HG02759 (cell line): ENCODE data around the gene ATG13.
"Not testable (repeated sequence)": the region's sequence is repeated elsewhere in the genome, so short reads cannot be mapped to it uniquely, and the experiment has no call there.

Experiments
- ATAC-seq: cut with Tn5 transposase; IDR thresholded peaks from one replicate; pipeline ENCODE4 v1.9.1; 2021; ENCODE audit warnings: mild to moderate bottlenecking, moderate library complexity; ENCODE audit not compliant: unreplicated experiment

The ATG13 gene

DNA sequence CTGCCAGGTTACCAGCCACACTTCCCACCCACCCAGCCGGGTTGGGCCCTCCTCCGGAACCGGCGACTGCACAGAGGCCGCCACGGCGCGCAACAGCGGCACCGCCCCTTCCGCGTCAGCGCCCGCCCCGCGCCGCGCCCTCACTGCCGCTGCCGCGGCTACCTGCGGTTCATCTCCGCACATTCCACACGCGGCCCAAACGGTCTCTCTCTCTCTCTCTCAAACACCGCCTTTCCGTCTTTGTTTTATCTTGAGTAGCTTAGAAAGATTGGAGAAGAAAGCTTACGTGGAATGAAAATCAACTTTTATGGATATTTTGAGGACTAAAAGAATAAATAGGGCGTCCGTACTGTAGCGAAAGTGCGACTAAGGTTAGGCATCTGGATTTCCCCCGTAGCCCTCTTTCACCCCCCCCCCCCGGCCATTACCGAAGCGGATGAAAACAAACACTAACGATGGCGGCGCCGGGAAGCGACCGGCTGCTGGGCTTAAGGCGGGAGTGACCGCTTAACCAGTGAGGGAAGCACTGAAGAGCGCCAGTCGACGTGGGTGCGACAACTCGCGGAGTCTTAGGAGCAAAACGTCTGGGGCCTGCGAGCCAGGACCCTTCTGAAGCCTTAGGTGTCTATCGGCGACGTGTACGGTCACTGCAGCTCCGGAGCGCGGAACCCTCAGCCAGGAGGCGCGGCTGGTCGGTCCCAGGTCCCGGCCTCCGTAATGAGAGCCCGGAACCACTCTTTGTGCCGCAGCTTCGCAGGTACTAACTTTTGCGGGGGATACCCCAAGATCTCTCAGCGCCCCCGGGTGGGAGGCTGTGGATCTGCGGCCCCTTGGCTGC is at the start of gene ATG13, which contains the start of gene HARBI1:
TSS of gene ATG13 (plus strand) at position 420 of the 838 bp plus-strand sequence. CDS start 26,739 bp downstream, outside the sequence.
TSS of gene HARBI1 (minus strand) at position 94 of the 838 bp plus-strand sequence. CDS start 990 bp downstream, outside the sequence.
- ATAC-seq, result peak; percentile 98

DNA sequence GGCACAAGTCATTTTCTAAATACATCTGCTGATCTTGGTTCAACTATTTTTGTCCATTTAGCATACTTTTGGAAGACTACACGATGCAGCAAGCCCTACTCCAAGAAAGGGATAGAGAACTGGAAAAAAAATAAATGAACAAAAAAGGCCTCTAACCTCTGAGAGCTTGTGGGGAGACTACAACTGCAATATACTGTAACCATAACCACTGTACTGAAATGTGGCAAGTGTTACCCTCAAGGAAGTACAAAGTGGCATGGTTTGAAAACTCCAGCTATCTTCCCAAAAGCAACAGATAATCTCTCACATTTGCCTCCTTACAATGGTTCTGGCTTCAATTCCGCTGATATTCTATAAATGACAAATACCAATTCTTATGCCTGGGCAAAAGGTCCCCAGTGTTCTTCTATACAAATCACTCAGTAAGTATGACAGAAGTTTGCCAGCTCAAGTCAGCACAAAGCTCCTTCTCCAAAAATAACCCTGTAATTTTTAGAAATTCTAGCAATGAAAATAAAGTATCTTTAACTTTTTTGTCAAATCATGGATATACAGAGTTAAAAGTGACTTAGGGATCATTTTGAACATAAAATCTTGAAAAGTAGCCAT is 46.5 kb upstream of the ATG13 start:
- no peak for ATAC-seq

DNA sequence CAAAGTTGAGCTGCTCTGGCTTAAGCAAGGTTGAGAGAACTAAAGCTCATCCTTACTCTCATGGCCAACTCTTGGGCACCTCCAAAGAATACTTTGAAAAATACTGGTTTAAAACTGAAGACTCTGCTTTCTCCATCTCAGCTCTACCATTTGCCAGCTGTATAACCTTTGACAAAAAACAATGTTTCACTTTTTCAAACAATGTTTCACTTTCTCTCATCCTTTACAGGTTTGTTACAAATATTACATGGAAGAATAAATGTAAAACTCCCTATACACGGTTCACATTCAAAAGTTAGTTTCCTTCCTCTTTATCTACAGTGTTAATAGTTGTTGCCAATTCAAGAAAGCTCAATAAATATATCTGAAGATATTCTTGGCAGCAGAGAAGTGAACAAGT is 42.7 kb upstream of the ATG13 start:
- no peak for ATAC-seq

DNA sequence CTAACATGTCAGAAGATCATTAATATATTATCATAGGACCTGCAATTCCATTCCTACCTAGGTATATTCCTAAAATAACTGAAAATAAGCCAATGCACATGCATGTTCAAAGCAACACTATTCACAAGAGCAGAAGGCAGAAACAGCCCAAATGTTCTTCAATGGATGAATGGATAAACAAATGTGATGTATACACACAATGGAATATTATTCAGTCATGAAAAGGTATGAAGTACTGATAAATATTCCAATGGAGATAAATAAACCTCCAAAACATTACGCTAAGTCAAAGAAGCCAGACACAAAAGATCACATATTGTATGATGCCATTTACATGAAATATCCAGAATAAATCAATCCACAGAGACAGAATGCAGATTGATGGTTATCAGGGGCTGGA is 40.3 kb upstream of the ATG13 start:
- no peak for ATAC-seq

DNA sequence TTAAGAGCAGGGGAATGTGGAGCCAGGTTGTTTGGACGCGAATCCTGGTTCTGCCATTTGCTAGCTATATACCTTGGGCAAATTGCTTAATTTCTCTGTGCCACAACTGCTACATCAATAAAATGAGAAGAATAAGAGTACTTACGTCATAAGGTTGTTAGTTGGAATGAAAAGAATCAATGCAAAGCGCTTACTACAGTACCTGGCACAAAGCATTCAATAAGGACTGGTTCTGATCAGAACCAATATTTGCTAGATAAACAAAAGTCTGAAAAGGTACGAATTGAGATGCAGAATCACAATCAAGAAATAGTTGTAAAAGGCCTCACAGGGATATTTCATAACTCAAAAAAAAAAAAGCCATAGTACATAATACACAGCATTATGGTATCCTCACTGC is 34.8 kb upstream of the ATG13 start:
- ATAC-seq, result no peak

DNA sequence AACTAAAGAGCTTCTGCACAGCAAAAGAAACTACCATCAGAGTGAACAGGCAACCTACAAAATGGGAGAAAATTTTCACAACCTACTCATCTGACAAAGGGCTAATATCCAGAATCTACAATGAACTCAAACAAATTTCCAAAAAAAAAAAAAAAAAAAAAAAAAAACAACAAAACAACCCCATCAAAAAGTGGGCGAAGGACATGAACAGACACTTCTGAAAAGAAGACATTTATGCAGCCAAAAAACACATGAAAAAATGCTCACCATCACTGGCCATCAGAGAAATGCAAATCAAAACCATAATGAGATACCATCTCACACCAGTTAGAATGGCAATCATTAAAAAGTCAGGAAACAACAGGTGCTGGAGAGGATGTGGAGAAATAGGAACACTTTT is 33.8 kb upstream of the ATG13 start:
- ATAC-seq, result not testable (repeated sequence)

DNA sequence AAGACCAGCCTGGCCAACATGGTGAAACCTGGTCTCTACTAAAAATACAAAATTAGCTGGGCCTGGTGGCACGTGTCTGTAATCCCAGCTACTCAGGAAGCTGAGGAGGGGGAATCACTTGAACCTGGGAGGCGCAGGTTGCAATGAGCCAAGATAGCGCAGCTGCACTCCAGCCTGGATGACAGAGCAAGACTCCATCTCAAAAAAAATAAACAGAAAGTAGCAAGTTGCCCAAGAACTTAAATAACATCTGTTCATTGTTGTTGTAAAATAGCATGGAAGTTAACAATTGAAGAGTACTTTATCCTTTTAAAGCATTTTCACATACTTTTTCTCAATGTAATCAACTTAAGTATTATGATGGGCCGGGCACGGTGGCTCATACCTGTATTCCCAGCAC is 29.2 kb upstream of the ATG13 start:
- ATAC-seq, result no peak

DNA sequence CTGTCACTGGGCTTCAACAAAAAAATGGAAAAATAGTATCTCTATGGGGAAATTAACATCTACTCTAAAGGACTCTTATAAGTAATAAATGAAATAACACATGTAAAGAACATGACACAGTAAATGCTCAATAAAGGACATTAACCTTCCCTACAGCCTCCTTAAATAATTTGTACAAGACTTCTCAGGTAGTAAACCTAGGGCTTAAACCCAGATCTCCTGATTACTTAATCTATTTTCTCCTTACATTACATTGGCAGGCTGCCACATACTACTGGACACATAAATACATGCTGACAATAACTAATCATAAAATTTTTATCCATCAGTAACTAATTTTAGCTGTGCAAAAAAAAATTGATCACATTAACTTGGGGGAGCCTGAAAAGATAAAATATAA is 28.4 kb upstream of the ATG13 start:
- ATAC-seq, result no peak

DNA sequence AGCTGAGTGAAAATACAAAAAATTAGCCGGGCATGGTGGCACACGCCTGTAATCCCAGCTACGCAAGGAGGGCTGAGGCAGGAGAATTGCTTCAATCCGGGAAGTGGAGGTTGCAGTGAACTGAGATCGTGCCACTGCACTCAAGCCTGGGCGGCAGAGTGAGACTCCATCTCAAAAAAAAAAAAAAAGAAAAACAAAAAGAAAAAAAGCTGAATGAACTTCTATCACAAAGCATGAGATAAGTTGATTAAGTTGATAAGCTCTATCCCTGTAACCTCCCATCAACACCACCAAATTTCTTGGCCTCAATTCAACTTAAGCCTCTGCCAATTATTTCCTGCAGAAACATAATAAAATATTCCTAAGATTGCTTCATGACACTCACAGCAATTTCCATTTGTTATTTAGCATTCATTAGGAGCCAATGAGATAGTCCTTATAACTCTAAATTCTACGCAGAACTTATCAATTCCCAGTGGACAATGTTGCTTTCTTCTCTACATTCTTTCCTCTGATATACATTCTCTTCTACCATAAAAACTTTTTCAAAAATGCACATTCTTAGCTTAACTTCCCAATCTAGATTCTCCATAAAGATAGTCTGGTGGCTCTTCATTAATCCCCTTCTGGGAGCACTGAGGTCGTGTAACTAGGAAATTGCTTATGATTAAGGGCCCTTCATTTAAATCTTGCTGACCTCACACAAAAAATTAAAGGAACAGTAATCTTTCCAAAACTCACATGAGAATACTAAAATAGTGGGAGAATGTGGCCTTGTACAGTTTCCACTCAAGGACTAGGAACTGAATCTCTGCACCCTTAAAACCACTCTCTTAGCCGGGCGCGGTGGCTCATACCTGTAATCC is 26.4 kb upstream of the ATG13 start:
- no peak for ATAC-seq

DNA sequence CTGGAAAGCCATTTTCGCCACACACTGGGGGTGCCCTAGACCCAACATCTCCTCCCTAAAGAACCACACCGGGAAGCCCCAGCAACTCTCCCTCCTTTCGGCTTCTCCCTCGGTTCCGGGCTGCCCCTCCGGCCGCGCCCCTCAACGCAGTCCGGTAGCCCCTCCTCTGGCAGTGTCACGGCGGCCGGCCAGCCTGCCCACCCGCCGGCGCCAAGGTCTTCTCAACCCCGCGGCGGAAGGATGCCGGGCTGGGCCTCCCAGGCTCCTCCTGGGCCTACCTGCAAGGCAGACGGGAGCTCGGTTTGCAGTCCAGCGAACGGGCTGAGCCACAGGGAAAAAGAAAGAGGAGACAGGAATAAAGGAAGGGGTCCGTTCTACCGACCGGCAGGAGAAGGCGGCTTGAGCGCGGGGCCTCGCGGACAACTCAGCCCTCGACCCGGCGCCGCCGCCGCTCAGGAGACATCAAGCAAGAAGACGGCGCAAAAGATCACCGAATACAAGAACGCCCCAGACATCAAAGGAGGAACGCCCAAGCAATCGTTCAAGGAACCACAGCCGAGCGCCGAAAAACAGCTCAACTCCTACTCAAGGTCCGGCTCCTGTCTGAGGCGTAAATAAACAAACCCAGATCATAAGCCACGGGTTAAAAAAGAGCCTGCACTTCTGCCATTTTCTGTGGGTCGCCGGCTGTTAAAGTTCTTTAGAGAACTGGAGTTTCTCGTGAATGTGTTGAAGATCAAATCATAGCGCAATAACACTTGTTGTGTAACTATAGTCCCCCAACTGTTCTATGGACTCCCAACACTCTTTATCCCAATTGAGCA is 23.6 kb upstream of the ATG13 start, which contains the start of gene AMBRA1:
TSS of gene AMBRA1 (minus strand) at position 474 of the 824 bp plus-strand sequence. CDS start 45,643 bp downstream, outside the sequence.
- ATAC-seq, result peak; percentile 80

DNA sequence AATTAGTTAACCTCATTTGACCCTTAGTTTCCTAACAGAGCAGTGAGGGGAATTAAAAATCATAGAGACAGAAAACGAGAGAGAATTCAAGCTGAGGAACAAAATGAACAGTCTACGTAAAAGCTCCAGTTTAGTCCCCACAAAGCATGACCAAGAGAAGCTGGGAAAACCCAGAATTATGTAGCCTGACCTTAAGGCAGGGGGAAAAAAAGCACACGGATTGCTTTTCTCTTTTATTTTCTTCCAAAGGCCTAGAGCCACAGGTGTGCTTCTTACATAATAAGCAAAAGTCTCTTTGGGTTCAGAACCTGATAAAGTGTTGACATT is 23.0 kb upstream of the ATG13 start:
- no peak for ATAC-seq

DNA sequence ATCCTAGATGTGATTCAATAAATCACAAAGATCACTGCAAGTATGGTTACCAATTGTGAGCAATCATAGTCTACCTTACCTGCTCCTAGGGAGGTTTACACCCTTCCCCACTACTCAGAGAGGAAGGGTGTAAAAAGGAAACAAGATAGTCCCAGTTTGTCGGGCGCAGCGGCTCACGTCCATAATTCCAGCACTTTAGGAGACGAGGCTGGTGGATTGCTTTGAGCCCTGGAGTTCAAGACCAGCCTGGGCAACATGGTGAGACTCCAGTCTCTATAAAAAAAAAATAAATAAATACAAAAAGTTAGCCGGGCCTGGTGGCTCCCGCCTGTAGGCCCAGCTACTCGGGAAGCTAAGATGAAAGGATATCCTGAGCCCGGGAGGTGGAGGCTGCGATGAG is 22.6 kb upstream of the ATG13 start:
- no peak for ATAC-seq

DNA sequence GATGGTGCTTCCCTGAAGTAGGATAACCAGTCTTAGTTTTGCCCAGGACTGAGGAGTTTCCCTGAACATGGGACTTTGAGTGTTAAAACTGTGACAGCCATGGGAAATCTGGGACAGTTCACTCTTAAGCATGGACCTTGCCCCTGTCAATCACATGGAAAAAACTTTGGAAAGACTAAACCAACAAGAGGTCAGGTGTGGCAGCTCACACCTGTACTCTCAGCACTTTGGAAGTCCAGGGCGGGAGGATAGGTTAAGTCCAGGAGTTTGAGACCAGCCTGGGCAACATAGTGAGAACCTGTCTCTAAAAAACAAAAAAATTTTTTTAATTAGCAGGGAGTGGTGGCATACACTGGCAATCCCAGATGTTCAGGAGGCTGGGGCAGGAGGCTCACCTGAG is 20.2 kb upstream of the ATG13 start:
- ATAC-seq, result no peak

DNA sequence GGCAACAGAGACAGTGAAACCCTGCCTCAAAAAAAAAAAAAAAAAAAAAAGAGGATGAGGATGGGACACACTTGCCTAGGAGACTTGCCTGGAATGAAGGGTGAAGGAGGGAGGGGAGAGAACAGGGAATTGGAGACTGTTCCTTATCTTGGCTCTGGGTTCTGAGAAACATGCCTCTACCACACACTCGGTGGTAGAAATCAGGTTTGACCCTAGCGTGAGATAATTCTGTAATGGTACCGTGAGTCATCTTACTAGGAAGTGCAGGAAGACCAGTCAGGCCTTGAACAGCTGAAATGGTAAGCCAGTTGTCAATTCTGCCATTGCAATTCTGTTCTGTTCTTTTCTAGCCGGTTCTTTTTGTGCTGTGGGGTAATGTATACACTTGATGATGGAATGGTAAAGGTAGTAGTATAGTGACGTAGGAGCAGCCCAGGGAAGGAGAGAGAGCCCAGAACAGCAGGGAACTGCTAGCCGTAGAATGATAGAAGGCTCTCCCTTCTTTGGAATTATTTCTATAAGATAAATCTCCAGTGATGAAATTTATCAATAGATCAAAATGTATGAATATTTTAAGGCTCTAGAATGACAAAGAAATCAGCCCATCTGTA is 19.6 kb upstream of the ATG13 start:
- no peak for ATAC-seq

DNA sequence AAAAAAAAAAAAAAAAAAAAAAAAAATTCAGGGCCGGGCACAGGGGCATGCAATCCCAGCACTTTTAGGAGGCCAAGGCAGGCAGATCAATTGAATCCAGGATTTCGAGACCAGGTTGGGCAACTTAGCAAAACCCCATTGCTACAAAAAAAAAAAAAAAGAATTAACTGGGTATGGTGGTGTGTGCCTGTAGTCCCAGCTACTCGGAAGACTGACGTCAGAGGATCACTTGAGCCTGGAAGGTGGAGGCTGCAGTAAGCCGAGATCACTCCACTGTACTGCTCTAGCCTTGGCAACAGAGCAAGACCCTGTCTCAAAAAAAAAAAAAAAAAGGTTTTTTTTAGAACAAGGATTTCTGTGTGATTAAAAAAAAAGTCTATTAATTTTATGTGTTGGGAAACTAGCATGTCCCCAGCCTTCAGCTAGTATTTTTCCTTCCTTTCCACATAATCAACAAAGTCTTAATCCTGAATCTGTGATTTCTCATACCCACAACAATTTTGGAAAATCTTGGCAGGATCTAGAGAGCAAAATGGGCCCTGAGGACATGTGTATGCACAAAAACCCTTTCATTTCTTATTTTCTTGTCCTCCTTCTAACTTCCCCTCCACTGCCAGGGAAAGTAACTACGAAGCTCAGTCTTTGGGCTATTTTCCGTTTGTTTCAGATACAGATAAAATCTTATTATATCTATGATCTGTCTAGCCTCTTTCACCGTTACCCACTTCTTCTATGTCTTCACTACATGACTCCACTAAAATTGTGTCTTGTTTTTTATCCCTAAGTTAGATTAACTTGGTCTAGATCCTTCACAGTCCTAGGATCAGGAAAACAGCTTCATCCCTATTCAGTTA is 17.8 kb upstream of the ATG13 start:
- no peak for ATAC-seq

DNA sequence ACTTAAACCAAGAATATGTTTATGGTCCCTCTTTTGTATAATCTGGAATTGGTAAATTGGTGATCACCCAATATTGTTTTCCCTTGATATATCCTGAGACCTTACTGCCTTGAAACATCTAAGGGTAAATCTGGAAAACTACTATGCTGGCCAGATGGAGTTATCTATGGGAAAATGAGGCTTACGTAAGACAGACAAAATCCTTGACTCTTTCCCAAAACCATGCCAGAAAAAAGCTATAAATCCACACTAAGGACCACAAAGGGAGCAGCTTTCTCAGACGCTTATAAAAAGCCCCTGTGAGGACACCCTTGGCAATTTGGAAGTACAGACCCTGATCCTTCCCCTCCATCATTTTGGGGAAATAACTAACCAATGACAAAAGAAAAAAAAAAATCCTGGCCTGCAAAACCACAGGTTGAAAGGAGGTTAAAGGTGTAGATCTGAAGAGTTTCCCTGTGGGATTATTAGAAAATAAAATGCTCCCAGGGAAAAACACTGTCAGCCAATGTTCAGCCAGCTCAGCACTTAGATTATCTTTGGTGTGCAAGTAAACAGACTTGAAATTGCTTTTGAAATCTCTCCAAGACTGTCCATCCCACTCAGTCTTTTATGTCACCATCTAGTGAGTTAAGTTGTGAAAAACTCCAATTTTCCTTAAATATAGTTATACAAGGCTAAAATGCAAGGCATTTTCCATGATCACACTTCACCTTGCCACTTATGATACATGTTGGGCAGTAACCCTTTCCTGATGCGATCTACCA is 17.0 kb upstream of the ATG13 start:
- no peak for ATAC-seq

DNA sequence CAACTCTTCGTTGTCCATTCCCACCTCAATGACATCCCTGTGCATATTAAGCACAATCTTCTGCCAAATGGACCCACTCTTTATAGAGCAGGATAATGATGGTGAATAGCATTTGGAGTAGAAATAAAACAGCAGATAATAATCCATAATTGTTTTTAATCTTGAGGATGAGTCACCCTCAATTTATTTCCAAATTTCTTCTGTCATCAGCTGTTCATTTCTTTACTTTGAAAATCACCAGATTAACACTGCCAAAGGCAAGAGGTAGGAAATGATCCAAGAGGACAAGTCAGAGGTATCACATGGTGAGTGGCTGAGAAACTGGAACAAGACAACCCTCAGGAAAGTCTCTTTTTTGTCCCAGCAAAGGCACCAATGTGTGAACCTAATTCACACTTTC is 16.2 kb upstream of the ATG13 start:
- ATAC-seq, result no peak

DNA sequence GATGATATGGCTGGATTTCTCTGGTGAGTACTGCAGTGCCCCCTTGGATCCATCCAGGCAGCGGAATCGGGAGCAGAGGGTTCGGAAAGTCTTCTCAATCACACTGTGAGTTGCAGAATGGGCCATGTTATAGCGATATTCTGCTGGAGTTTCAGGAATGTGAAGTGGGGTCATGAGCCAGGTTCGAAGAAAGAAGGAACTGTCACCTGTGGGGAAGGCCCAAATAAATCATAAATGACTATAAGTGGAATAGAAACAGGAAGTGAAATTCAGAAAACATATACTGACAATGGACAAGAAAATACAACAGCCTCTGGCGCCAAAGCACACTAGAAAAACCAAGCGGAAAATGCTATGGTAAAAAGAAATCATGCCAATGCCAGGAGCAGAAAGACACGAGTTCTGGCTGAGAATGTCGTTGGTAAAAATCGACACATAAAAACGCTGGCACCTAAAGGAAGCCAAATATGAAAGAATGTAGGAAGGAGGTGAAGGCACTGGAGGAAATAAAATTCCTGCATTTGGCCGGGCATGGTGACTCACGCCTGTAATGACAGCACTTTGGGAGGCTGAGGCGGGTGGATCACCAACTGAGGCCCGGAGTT is 13.5 kb upstream of the ATG13 start:
- ATAC-seq, result no peak
